Renal cortex interstitium (tissue), 15 donors: ENCODE measurements around the gene RAB32. TPM values are rescaled to one million over a fixed set of nuclear protein-coding genes. Genes with fewer than 3 reads are reported as not detected.
A peak's percentile ranks its signal among the peaks of the same experiment; 100 is the strongest.

Experiments
- DNase-seq, 11 donors: peaks; one replicate each; pipeline ENCODE4 v3.0.0-alpha.2; 2013; ENCODE audit warnings: low read depth in 9 of 11, low spot score in 4 of 11; ENCODE audit errors: extremely low read depth in 1 of 11
- long read RNA-seq, 16 experiments: transcript quantifications; one replicate each; lab custom pipeline, GENCODE V29; 2026
- polyA plus RNA-seq, 3 donors: library from polyadenylated mRNA; unstranded; fragments of 120-200 nt; gene quantifications; one replicate each; pipeline ENCODE4 v1.2.1, GENCODE V29; 2013; ENCODE audit not compliant: insufficient read length in 3 of 3

Gene RAB32
- polyA plus RNA-seq, result 10 to 100 TPM; 25.4 to 29.4 (median 28.2) TPM
- long read RNA-seq, donor 1, transcript RAB32-201 (3 exons, 1,217 nt), result major isoform, 12 of 12 reads
- long read RNA-seq, donor 1, partial matches to known transcripts, result 0 of 12 reads
- long read RNA-seq, donor 1, other reads (novel, unspliced or antisense), result 0 of 12 reads
- long read RNA-seq, donor 2, transcript RAB32-201 (3 exons, 1,217 nt), result major isoform, 22 of 34 reads
- long read RNA-seq, donor 2, partial matches to known transcripts, result 12 of 34 reads
- long read RNA-seq, donor 2, other reads (novel, unspliced or antisense), result 0 of 34 reads
- long read RNA-seq, donor 3, transcript RAB32-201 (3 exons, 1,217 nt), result major isoform, 19 of 19 reads
- long read RNA-seq, donor 3, partial matches to known transcripts, result 0 of 19 reads
- long read RNA-seq, donor 3, other reads (novel, unspliced or antisense), result 0 of 19 reads
- long read RNA-seq, donor 4, transcript RAB32-201 (3 exons, 1,217 nt), result major isoform, 17 of 32 reads
- long read RNA-seq, donor 4, partial matches to known transcripts, result 15 of 32 reads
- long read RNA-seq, donor 4, other reads (novel, unspliced or antisense), result 0 of 32 reads
- long read RNA-seq, donor 5, result 0 reads
- long read RNA-seq, donor 6, transcript RAB32-201 (3 exons, 1,217 nt), result major isoform, 19 of 19 reads
- long read RNA-seq, donor 6, partial matches to known transcripts, result 0 of 19 reads
- long read RNA-seq, donor 6, other reads (novel, unspliced or antisense), result 0 of 19 reads
- long read RNA-seq, donor 7, transcript RAB32-201 (3 exons, 1,217 nt), result major isoform, 13 of 18 reads
- long read RNA-seq, donor 7, partial matches to known transcripts, result 5 of 18 reads
- long read RNA-seq, donor 7, other reads (novel, unspliced or antisense), result 0 of 18 reads
- long read RNA-seq, donor 8, result 0 reads
- long read RNA-seq, donor 9, transcript RAB32-201 (3 exons, 1,217 nt), result major isoform, 24 of 24 reads
- long read RNA-seq, donor 9, partial matches to known transcripts, result 0 of 24 reads
- long read RNA-seq, donor 9, other reads (novel, unspliced or antisense), result 0 of 24 reads
- long read RNA-seq, donor 10, transcript RAB32-201 (3 exons, 1,217 nt), result major isoform, 14 of 46 reads
- long read RNA-seq, donor 10, partial matches to known transcripts, result 32 of 46 reads
- long read RNA-seq, donor 10, other reads (novel, unspliced or antisense), result 0 of 46 reads
- long read RNA-seq, donor 11, transcript RAB32-201 (3 exons, 1,217 nt), result major isoform, 16 of 30 reads
- long read RNA-seq, donor 11, partial matches to known transcripts, result 14 of 30 reads
- long read RNA-seq, donor 11, other reads (novel, unspliced or antisense), result 0 of 30 reads
- long read RNA-seq, donor 12, partial matches to known transcripts, result 0 of 3 reads
- long read RNA-seq, donor 12, other reads (novel, unspliced or antisense), result 0 of 3 reads
- long read RNA-seq, donor 13, result 0 reads
- long read RNA-seq, donor 14, transcript RAB32-201 (3 exons, 1,217 nt), result major isoform, 20 of 20 reads
- long read RNA-seq, donor 14, partial matches to known transcripts, result 0 of 20 reads
- long read RNA-seq, donor 14, other reads (novel, unspliced or antisense), result 0 of 20 reads
- long read RNA-seq, donor 15, transcript RAB32-201 (3 exons, 1,217 nt), result major isoform, 8 of 16 reads
- long read RNA-seq, donor 15, partial matches to known transcripts, result 8 of 16 reads
- long read RNA-seq, donor 15, other reads (novel, unspliced or antisense), result 0 of 16 reads
- long read RNA-seq, donor 16, transcript RAB32-201 (3 exons, 1,217 nt), result major isoform, 51 of 62 reads
- long read RNA-seq, donor 16, partial matches to known transcripts, result 11 of 62 reads
- long read RNA-seq, donor 16, other reads (novel, unspliced or antisense), result 0 of 62 reads

- DNase-seq, result peak; percentile 61 to 88 (median 80)
Measured at GRCh38 chr6:146543211-146543939, at the start of gene RAB32. Gene RAB32 (plus strand): TSS chr6:146543833. CDS start chr6:146543872, 39 bp downstream.

GRCh38 chr6:146498309-146498708 is 45.3 kb upstream of the RAB32 start:
- DNase-seq, result no peak

GRCh38 chr6:146503096-146503495 is 40.5 kb upstream of the RAB32 start:
- DNase-seq, result no peak

- no peak for DNase-seq
Measured at GRCh38 chr6:146515212-146515611, 28.4 kb upstream of the RAB32 start.

- no peak for DNase-seq
Measured at GRCh38 chr6:146526192-146526591, 17.4 kb upstream of the RAB32 start.

- DNase-seq, result no peak
Measured at GRCh38 chr6:146532702-146533101, 10.9 kb upstream of the RAB32 start.

- no peak for DNase-seq
Measured at GRCh38 chr6:146542881-146543210, 787 bp upstream of the RAB32 start.

- peak in 7 of 11 donors; percentile 32 to 56 (median 47) for DNase-seq
Measured at GRCh38 chr6:146543940-146544615, 445 bp downstream of the RAB32 start.

- DNase-seq, result no peak
Measured at GRCh38 chr6:146544616-146545182, 1.1 kb downstream of the RAB32 start.

GRCh38 chr6:146545581-146545980 is 1.9 kb downstream of the RAB32 start:
- no peak for DNase-seq

GRCh38 chr6:146546443-146547043 is 2.9 kb downstream of the RAB32 start:
- peak in 1 of 11 donors; percentile 19 for DNase-seq

GRCh38 chr6:146547889-146548288 is 4.3 kb downstream of the RAB32 start:
- no peak for DNase-seq

GRCh38 chr6:146548898-146549374 is 5.3 kb downstream of the RAB32 start:
- no peak for DNase-seq

GRCh38 chr6:146550911-146551310 is 7.3 kb downstream of the RAB32 start:
- no peak for DNase-seq

- peak in 2 of 11 donors; percentile 35 to 41 for DNase-seq
Measured at GRCh38 chr6:146551545-146551944, 7.9 kb downstream of the RAB32 start.
